A673 (cell line): ENCODE data around the gene MAP1LC3B2. TPM values are rescaled to one million over a fixed set of nuclear protein-coding genes. Genes with fewer than 3 reads are reported as not detected.

Source experiments
- BruUV-seq: library from RNA; stranded (reverse); fragments of 400-500 nt; replicated peaks from 2 replicates; lab custom pipeline; 2021; lab: Mats Ljungman, UMichigan
- CTCF ChIA-PET: fragments of 300-600 bp; sonication (Branson Sonifier 250); formaldehyde crosslinking; loops from one replicate; lab custom pipeline; 2022; ENCODE audit warnings: antibody characterized with exemption; lab: Charles Lee
- POLR2A ChIA-PET: fragments of 300-600 bp; sonication (Branson Sonifier 250); formaldehyde crosslinking; loops from one replicate; lab custom pipeline; 2022; ENCODE audit warnings: antibody characterized with exemption; ENCODE audit not compliant: low non-redundant PET; lab: Charles Lee
- DNase-seq: peaks from one replicate; pipeline ENCODE4 v3.0.0-alpha.2; 2015; ENCODE audit warnings: low spot score
- H3K27ac ChIP-seq: fragments of 200-600 bp; sonication (generic); 2 replicates; pipeline ENCODE4 v1.5.1; 2016; ENCODE audit warnings: mixed run types, low read depth, mild to moderate bottlenecking, mixed read lengths, antibody characterized with exemption, low read length; ENCODE audit not compliant: poor library complexity, severe bottlenecking
- H3K27me3 ChIP-seq: fragments of 200-600 bp; sonication (generic); replicated peaks from 2 replicates; pipeline ENCODE4 v1.6.1; 2017; ENCODE audit warnings: mixed run types, low read depth, mild to moderate bottlenecking, mixed read lengths, antibody characterized with exemption, low read length; ENCODE audit not compliant: insufficient read depth, poor library complexity
- H3K36me3 ChIP-seq: fragments of 200-600 bp; sonication (generic); 2 replicates; pipeline ENCODE4 v1.6.1; 2016; ENCODE audit warnings: mixed run types, mild to moderate bottlenecking, mixed read lengths, antibody characterized with exemption, low read length; ENCODE audit not compliant: insufficient read depth, poor library complexity, severe bottlenecking
- H3K4me1 ChIP-seq: fragments of 200-600 bp; sonication (generic); 2 replicates; pipeline ENCODE4 v1.6.1; 2017; ENCODE audit warnings: mixed run types, mild to moderate bottlenecking, mixed read lengths, antibody characterized with exemption, low read length; ENCODE audit not compliant: insufficient read depth, poor library complexity, severe bottlenecking
- H3K4me3 ChIP-seq: fragments of 200-600 bp; sonication (generic); 2 replicates; pipeline ENCODE4 v1.5.1; 2016; ENCODE audit warnings: low read depth, mixed run types, mild to moderate bottlenecking, mixed read lengths, low read length; ENCODE audit not compliant: poor library complexity, severe bottlenecking
- H3K9me3 ChIP-seq: fragments of 200-600 bp; sonication (generic); 2 replicates; pipeline ENCODE4 v1.6.1; 2016; ENCODE audit warnings: mixed run types, low read depth, mild to moderate bottlenecking, mixed read lengths, antibody characterized with exemption, low read length; ENCODE audit not compliant: poor library complexity, severe bottlenecking
- CTCF ChIP-seq: fragments of 300-800, 200-600 bp; sonication (generic); conservative IDR thresholded peaks from 2 replicates; pipeline ENCODE4 v1.5.1; 2017; ENCODE audit warnings: low read depth, mild to moderate bottlenecking, antibody characterized with exemption, low read length, moderate library complexity, mixed read lengths
- EZH2 ChIP-seq: fragments of 200-600 bp; sonication (generic); IDR thresholded peaks from 2 replicates; pipeline ENCODE4 v1.6.1; 2017; ENCODE audit warnings: borderline replicate concordance, low read depth, mild to moderate bottlenecking, mixed read lengths, antibody characterized with exemption, low read length; ENCODE audit not compliant: poor library complexity, severe bottlenecking
- intact Hi-C: fragments of 100-400 bp; cut with micrococcal nuclease; formaldehyde crosslinking; loops from one replicate; pipeline ENCODE4 v1.10.0; 2022; ENCODE audit not compliant: unreplicated experiment
- total RNA-seq: library from RNA; stranded (reverse); gene quantifications from 2 replicates; pipeline ENCODE4 v1.2.3, GENCODE V29; 2021

The MAP1LC3B2 gene
- total RNA-seq, 1 experiment from 2014 or later: 1.7 TPM

- ChIA-PET POLR2A (interaction anchor here (0.6 kb wide), 2 partner anchors 38 to 69 kb away, joined by 4 to 6 read pairs; no protein-coding TSS in a partner anchor), CTCF (interaction anchor here (0.7 kb wide), 1 partner anchor 157 kb away, joined by 6 read pairs; no protein-coding TSS in a partner anchor)
- Histone ChIP-seq H3K27me3 (no peaks in the 10 kb centered on the region), H3K4me3 (no peak overlapping the region), H3K36me3 (no peaks in the 10 kb centered on the region), H3K27ac (no peak overlapping the region), H3K9me3 (no peaks in the 10 kb centered on the region), H3K4me1 (peaks cover 19% of the 10 kb centered on the region)
- TF ChIP-seq CTCF (peak; percentile 19; the same call in 1 of the 2 replicates), EZH2 (no peak)
- no TSS peak for BruUV-seq
- peak; percentile 72 for DNase-seq
- intact Hi-C loops: no loop called here
Measured at GRCh38 chr12:116590561-116590960, 31.4 kb downstream of the MAP1LC3B2 start.

- intact Hi-C loops: no loop called here
- Histone ChIP-seq H3K9me3 (no peaks in the 10 kb centered on the region), H3K36me3 (no peaks in the 10 kb centered on the region), H3K27ac (no peak overlapping the region), H3K4me1 (peaks cover 11% of the 10 kb centered on the region), H3K27me3 (no peaks in the 10 kb centered on the region), H3K4me3 (no peak overlapping the region)
- ChIA-PET CTCF (no interaction called here), POLR2A (no interaction called here)
- no TSS peak for BruUV-seq
- TF ChIP-seq CTCF (no peak), EZH2 (no peak)
- no peak for DNase-seq
Measured at GRCh38 chr12:116591855-116592637, 32.9 kb downstream of the MAP1LC3B2 start.

- intact Hi-C loops: no loop called here
- no peaks in the 10 kb centered on the region for H3K9me3 ChIP-seq
- no TSS peak for BruUV-seq
- POLR2A ChIA-PET: no interaction called here
- CTCF ChIA-PET: no interaction called here
- no peaks in the 10 kb centered on the region for H3K36me3 ChIP-seq
- DNase-seq: no peak
- no peak overlapping the region for H3K4me3 ChIP-seq
- no peak for TF ChIP-seq CTCF
- no peak for TF ChIP-seq EZH2
- H3K27ac ChIP-seq: no peak overlapping the region
- H3K4me1 ChIP-seq: peaks cover 11% of the 10 kb centered on the region
- no peaks in the 10 kb centered on the region for H3K27me3 ChIP-seq
Measured at GRCh38 chr12:116592731-116593130, 33.5 kb downstream of the MAP1LC3B2 start.
